GM19099 (cell line): Measurements from ENCODE around the gene LDLRAD2.

Source experiments
- POLR2A ChIP-seq: IDR thresholded peaks from 3 replicates; pipeline ENCODE4 v1.6.1; 2011; ENCODE audit warnings: low read depth; ENCODE audit not compliant: insufficient read length; ENCODE audit errors: extremely low read depth

Gene LDLRAD2

DNA sequence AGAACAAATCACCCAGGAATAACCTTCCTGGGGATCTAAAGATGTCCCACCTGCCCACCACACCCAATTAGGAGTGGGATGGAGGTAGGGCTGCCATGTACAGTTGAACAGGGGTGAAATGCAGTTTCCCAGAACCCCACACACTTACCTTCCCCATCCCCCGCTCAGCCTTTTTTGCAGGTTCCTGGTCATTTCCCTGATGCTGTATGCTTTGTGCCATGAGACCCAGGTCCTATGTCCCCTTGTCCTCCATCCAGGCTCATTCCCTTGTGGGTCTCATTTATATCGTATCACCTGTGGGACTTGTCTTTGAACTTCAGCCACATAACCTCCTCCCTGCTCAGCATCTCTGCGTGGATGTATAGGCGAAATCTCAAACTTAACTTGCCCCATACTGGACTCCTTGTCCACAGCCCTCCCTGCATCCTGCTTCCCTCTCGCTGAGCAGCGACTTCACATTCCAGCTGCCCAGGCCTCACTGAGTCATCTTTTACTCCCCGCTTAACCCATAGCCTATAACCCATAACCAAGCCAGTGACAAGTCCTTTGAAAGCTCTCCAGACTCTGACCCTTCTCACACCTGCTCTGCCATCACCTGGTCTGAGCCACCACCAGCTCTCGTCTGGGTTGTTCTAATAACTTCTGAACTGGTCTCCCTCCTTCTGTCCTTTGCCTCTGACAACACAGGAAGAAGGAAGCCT lies 4.7 kb downstream of the LDLRAD2 start:
- TF ChIP-seq POLR2A, result no peak

DNA sequence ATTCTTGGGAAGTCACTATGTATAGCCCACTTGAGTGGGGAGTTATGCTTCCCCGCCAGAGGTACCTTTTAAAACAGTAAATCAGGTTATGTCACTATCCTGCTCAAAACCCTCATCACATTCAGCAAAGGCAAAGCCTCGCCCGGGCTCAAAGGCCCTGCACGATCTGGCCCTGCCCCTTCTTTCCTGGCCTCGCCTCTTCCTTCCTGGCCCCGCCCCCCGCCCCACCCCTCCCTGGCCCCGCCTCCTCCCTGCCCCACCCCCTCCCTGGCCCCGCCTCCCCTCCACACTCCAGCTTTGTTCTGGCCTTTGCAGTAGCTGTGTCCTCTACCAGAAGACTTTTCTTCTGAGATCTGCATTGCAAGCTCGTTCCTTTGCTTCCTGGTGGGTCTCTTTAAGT lies 6.6 kb downstream of the LDLRAD2 start:
- no peak for TF ChIP-seq POLR2A

DNA sequence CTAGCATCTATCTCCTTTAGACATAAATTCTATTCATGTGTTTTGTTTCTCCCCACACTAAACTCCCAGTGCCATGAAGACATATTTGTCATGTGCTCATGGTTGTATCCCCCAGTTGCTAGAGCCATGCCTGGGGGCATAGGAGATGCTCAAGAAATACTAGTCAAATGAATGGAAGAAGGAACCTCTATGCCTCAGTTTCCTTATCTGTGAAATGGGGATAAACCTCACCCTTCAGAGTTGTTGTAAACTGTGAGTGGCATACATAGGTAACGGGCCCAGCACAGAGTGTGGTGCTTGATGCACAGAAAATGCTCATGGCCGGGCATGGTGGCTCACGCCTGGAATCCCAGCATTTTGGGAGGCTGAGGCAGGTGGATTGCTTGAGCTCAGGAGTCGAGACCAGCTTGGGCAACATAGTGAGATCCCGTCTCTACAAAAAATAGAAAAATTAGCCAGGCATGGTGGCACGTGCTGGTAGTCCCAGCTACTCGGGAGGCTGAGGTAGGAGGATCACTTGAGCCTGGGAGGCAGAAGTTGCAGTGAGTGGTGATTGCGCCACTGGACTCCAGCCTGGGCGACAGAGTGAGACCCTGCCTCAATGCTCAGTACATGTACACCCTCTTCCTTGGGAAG lies 8.7 kb downstream of the LDLRAD2 start:
- TF ChIP-seq POLR2A, result no peak

DNA sequence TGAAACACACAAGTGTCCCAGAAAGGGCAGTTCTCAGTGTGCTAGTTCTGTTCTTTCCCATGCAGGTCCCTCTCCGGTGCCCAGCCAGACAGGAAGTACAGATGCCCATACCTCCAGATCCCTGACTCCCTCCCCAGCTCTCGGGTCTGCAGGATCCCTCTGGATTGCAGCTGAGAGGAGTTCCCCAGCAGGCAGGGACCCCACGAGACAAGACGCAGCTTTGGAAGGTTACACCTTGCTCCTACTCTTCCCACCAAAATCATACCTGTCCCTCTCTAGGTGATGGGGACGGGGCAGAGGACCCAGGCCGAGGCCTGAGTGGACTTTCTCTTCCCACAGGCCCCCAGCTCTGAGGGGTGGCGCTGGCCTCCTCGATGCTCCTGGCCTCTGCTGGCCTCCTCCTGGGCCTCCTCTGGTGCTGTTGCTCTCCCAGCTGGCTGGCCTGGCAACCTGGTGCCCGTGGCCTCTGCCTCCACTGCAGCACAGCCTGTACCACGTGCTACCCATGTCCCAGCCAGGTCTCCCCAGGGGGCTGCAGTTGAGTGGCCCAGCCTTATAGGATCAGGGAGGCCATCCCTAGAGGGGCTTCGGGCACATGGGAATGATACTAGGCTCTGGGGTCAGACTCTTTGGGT lies 9.4 kb downstream of the LDLRAD2 start:
- no peak for TF ChIP-seq POLR2A

DNA sequence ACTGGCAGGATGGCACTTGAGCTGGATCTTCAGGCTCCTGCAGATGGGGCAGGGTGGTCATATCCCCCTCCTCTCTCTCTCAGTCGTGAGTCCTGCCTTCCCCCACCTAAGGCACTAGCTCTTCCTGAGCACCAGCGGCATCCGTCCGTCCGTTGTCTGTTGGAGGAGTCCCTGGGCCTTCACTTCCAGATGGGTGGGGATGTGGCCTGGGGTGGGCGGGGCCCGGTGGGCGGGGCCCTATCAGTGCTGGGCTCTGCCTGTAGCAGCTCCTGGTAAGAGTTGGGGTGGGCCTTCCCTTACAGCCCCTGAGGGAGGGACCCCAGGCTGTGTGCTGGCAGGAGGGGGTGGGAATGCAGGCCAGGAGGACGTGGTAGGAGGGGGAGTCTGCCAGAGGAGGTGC lies 10.3 kb downstream of the LDLRAD2 start:
- no peak for TF ChIP-seq POLR2A

DNA sequence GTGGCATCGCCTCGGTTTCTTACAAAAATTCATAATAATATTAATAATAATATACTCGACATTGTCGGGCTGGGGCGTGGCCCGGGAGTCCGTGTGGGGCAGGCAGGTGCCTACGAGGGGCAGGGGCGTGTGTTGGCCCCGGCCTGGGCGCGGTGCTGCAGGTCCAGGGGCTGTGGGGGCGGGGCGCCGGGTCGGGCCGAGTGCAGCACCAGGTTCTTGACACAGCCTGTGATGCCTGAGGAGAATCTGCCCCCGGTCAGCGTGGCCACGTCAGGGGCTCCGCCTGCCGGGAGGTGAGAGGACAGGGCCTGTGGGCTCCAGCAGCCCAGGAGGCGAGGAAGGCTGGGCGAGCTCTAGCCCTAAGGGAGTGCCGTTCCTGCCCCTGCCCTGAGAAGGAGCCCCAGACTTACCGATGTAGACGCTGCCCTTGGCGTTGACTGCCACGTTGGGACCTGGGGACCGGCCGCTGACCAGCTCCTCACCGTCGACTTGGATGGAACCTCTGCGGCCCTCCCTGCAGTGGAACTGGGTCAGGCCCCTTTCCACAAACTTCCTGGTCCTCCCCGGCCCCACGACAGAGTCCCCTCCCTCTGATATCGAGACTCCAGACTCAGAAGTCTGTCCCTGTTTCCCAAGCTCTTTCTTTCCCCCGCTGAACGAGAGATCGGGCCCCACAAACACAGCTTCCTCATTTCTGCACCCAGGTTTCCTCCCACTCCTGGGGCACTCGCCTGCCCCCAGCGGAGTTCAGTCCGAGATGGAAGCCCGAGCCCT lies 11.3 kb downstream of the LDLRAD2 start:
- TF ChIP-seq POLR2A, result no peak

DNA sequence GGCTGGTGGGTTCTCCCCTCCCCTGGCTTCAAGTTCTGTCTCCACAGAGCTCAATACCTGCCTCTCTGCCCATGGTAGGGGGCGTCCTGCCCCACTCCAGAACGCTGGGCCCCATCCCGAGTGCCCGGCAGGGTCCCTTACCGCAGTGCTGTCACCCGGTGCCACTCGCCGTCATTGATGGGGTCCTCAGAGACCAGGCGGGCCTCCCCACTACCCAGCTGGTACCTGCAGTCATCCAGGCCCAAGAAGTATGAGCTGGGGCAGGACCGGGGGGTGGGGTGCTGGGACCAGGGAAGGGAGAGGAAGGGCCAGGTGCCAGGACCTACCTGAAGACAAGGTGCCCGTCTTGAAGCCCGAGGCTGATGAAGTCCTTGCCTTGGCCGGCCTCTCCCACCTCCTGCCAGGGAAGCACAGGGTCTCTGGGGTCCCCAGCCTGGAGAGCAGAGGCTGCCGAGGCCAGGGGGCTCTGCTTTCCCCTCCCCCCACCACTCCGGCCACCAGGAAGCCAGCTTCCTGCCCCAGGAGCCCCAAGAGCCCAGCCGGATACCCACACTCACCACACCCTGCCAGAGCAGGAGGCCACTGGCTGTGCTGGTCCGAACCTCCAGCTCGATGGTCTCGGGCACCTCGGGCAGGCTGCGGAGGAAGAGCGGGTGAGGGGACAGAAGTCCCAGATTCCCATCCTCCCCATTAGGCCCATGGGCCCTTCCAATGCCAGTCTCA lies 12.1 kb downstream of the LDLRAD2 start:
- TF ChIP-seq POLR2A, result no peak

DNA sequence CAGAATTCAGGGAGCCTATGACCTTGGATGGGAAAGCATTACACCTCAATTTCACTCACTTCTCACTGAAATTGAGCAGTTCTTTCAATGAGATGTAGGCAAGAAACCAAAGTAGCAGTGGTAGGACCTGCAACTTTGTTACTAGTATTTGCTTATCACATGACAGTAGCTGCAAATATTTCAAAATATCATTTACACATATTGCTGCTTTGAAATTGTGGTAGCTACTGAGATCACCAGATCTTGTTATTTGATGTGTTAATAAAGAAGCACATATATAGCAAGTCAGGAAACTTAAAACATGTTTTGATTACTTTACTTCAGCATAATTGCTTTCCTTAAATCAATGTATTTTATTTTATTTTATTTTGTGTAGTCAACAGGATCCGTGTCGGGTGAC lies 12.9 kb downstream of the LDLRAD2 start:
- no peak for TF ChIP-seq POLR2A

DNA sequence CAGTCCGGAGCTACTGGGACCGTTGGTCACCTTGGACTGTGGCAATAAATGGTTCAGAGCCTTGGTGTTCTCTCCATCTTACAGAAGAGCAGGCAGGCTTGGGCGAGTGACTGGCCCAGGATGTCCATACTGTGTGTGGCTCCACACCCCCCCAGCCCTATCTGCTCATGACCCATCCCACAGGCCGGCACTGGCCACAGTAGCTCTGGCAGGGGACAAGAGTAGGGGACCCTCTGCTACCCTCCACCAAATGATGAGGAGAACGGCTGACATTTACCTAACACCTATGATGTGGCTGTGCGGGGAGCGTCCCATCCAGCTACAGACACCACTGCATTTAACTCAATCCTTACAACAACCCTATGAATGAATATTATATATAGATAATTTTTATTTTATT lies 13.3 kb downstream of the LDLRAD2 start:
- TF ChIP-seq POLR2A, result no peak

DNA sequence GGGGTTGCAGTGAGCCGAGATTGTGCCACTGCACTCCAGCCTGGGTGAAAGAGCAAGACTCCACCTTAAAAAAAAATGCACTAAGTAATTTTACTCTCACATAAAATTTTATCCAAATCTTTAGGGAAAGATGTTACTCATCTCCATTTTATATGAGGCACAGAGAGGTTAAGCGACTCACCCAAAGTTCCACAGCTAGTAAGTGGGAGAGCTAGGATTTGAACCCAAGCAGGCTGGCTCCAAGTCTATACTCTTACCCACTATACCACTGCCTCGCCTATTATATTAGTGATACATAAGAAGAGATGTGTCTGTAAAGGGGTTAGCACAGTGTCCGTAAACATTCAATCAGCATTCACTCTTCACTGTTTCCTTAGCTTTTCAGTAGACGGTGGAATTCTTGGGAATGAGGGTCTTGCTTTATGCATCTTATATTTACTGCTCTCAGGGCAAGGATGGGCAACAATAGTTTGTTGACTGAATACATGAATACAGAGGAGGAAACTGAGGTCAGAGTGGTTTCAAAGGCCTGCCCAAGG lies 15.1 kb downstream of the LDLRAD2 start:
- no peak for TF ChIP-seq POLR2A

DNA sequence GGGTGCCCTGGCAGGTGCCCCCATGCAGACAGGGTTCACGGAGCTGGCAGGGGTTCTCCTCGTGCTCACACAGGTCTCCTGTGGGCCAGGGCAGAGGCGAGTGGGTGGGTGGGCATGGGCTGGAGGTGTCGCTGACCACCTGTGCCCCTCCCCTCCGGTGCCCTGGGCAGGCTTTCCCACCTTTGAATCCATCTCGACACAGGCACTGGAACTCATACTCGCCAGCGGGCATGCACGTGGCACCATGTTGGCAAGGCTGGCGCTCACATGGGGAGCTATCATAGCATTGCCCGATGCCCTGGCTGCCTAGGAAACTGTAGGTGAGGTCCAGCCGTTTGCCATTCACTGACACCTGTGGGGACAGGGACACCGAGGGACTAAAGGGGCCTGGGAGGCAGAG lies 16.0 kb downstream of the LDLRAD2 start:
- no peak for TF ChIP-seq POLR2A

DNA sequence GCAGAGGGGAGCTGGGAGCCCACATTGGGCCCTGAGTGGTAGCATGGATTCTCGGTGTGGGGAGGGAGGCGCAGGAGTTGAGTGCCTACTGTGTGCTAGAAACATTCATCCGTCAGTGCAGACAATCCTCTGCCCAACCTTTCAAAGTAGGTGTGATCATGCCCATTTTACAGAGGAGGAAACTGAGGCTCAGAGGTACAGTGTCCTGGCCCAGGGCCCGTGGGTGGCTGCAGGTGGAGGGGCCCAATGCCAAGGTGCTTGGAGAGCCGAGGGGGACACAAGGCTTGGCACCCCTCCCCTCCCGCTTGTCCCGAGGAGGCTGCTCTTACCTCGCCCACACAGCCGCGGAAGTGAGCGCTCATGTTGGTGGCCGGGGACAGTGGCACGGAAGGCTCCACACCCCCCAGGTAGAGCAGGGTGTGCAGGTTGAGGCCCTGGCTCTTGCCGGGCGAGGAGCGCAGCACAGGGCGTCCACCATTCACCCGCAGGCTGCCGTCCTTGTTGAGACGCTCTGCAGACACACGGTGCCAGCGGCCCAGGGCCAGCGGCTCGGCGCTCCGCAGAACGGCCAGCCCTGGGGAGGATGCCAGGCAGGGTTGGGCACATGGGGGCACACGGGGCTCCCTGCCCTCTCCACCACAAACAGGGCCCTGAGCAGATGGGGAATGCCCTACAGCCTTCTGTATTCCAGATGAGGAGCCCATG lies 16.6 kb downstream of the LDLRAD2 start:
- no peak for TF ChIP-seq POLR2A

DNA sequence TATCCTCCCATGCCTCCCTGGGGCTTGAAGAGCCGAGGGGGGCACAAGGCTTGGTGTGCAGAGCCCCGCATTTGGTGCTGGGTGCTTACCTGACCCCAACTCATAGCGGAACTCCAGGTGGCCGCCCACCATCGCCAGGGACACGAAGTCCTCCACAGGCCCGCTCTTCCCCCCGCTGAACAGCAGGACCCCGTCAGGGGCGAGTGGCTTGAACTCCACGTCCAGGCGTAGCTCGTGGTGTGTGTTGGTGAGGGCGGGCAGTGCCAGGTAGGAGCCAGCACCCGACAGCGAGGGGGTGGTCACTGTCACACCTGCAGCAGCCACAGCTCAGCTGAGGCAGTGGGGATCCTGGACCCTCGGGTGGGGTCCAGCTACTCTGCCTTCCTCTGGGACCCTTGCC lies 17.2 kb downstream of the LDLRAD2 start:
- no peak for TF ChIP-seq POLR2A

DNA sequence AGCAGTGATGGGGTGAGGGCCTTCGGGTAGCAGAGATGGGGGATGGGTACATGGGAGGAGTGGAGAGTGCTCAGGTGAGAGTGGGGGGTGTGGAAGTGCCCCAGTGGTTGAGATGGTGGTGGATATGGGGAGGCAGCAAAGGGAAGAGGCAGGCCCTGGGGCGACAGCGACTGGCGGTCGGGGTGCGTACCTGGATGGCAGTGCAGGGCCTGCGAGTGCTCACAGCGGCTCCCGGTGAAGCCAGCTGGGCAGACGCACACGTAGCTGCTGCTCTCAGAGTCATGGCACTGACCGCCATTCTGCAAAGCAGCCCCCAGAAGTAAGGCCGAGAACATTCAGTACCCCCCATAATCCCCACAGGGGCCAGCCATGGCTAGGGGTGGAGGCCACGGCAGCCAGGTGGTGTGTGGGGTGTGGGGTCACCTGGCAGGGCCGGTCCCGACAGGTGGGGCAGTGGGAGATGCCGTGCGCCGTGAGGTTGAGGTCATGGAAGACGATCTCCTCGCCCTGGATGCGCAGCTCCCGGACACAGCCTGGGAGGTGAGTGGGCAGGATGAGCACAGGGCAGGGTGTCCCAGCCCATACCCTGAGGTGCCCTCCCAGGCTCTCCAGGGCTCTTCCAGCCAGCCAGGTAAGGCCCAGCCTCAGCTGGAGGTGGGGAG lies 18.9 kb downstream of the LDLRAD2 start:
- TF ChIP-seq POLR2A, result no peak

DNA sequence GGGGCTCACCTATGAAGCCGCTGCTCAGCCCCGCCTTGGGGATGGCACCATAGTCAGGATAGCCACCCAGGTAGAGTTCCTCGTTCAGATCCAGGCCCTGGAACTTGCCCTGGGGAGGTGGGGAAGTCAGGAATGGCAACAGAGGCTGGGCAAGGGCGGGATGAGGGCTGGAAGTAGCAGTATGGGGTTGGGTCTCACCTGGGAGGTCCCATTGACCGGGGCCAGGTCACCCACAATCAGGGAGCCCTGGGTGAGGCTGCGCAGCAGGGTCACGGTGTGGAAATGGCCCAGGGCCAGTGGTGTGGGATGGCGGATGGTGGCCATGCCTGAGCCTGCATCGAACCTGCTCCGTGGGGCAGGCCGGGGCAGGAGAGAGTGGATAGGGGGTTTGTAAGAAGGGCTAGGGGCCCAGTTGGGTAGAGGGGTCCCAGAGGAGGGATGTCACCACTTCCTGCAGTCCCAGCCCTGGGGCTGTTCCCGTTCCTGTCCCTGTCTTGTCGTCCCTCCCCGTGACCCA lies 19.4 kb downstream of the LDLRAD2 start:
- TF ChIP-seq POLR2A, result no peak
